ENCODE results near the gene IL37.
"Not testable (repeated sequence)": the region's sequence is repeated elsewhere in the genome, so short reads cannot be mapped to it uniquely, and the experiment has no call there.

IL37 gene

GRCh38 chr2:112907001-112907949 lies 3.7 kb upstream of the IL37 start:
- Histone ChIP-seq H3K56ac (ENCODE audit: low read length) (no peak overlapping the region), H3K18ac (ENCODE audit: low read length) (no peak overlapping the region), H2BK120ac (ENCODE audit: low read depth, low read length) (no peak overlapping the region), H2AK5ac (ENCODE audit: low read length) (no peak overlapping the region), H3K23ac (ENCODE audit: low read length) (no peak overlapping the region), H4K8ac (ENCODE audit: low read depth, low read length) (no peak overlapping the region), H3K27me3 (ENCODE audit: insufficient read depth, low read length, poor library complexity) (no peaks in the 10 kb centered on the region), H3K4me1 (ENCODE audit: control insufficient read depth, low read depth, low read length) (no peaks in the 10 kb centered on the region), H3K9ac (ENCODE audit: low read length) (no peak overlapping the region), H4K5ac (ENCODE audit: low read length) (no peak overlapping the region), H3K79me1 (ENCODE audit: low read length) (no peaks in the 10 kb centered on the region), H3K4me3 (ENCODE audit: low read length) (no peak overlapping the region), H3K4me2 (ENCODE audit: low read length) (no peak overlapping the region), H3K27ac (ENCODE audit: low read depth, low read length) (no peak overlapping the region), H2BK5ac (ENCODE audit: low read length) (no peak overlapping the region), H3K36me3 (ENCODE audit: control insufficient read depth, insufficient read depth, low read length) (no peaks in the 10 kb centered on the region), H2BK15ac (replicated peaks; ENCODE audit: low read depth) (no peak overlapping the region), H3K4ac (ENCODE audit: low read depth, low read length) (no peak overlapping the region), H3K79me2 (ENCODE audit: control insufficient read depth, insufficient read depth, low read length) (no peaks in the 10 kb centered on the region)
- DNase-seq, result no peak
- no CpG with 5 or more reads among the region's 12 CpGs for WGBS (ENCODE audit: extremely low coverage, insufficient coverage, low lambda C conversion rate)

- H2BK5ac ChIP-seq (ENCODE audit: low read length); H3K56ac ChIP-seq (ENCODE audit: low read length); H3K79me2 ChIP-seq (ENCODE audit: control insufficient read depth, insufficient read depth, low read length); H3K79me1 ChIP-seq (ENCODE audit: low read length); H2AK5ac ChIP-seq (ENCODE audit: low read length); H4K8ac ChIP-seq (ENCODE audit: low read depth, low read length); H3K23ac ChIP-seq (ENCODE audit: low read length); H3K9ac ChIP-seq (ENCODE audit: low read length); DNase-seq; H2BK120ac ChIP-seq (ENCODE audit: low read depth, low read length); H4K5ac ChIP-seq (ENCODE audit: low read length); H3K4me1 ChIP-seq (ENCODE audit: control insufficient read depth, low read depth, low read length); H3K4ac ChIP-seq (ENCODE audit: low read depth, low read length); H3K36me3 ChIP-seq (ENCODE audit: control insufficient read depth, insufficient read depth, low read length); H3K4me2 ChIP-seq (ENCODE audit: low read length); H2BK15ac ChIP-seq (replicated peaks; ENCODE audit: low read depth); H3K4me3 ChIP-seq (ENCODE audit: low read length); H3K18ac ChIP-seq (ENCODE audit: low read length); H3K27ac ChIP-seq (ENCODE audit: low read depth, low read length); H3K27me3 ChIP-seq (ENCODE audit: insufficient read depth, low read length, poor library complexity): not testable (repeated sequence)
- no CpG with 5 or more reads among the region's 2 CpGs for WGBS (ENCODE audit: extremely low coverage, insufficient coverage, low lambda C conversion rate)
Measured at GRCh38 chr2:112908559-112908958, 2.4 kb upstream of the IL37 start.

- Histone ChIP-seq H2BK5ac (ENCODE audit: low read length) (no peak overlapping the region), H3K27me3 (ENCODE audit: insufficient read depth, low read length, poor library complexity) (no peaks in the 10 kb centered on the region), H3K4ac (ENCODE audit: low read depth, low read length) (no peak overlapping the region), H3K18ac (ENCODE audit: low read length) (no peak overlapping the region), H3K56ac (ENCODE audit: low read length) (no peak overlapping the region), H2BK15ac (replicated peaks; ENCODE audit: low read depth) (no peak overlapping the region), H3K9ac (ENCODE audit: low read length) (no peak overlapping the region), H3K4me2 (ENCODE audit: low read length) (no peak overlapping the region), H3K79me2 (ENCODE audit: control insufficient read depth, insufficient read depth, low read length) (no peaks in the 10 kb centered on the region), H3K36me3 (ENCODE audit: control insufficient read depth, insufficient read depth, low read length) (no peaks in the 10 kb centered on the region), H4K5ac (ENCODE audit: low read length) (no peak overlapping the region), H4K8ac (ENCODE audit: low read depth, low read length) (no peak overlapping the region), H3K27ac (ENCODE audit: low read depth, low read length) (no peak overlapping the region), H2AK5ac (ENCODE audit: low read length) (no peak overlapping the region), H3K23ac (ENCODE audit: low read length) (no peak overlapping the region), H2BK120ac (ENCODE audit: low read depth, low read length) (no peak overlapping the region), H3K4me1 (ENCODE audit: control insufficient read depth, low read depth, low read length) (no peaks in the 10 kb centered on the region), H3K4me3 (ENCODE audit: low read length) (no peak overlapping the region), H3K79me1 (ENCODE audit: low read length) (no peaks in the 10 kb centered on the region)
- DNase-seq, result no peak
Measured at GRCh38 chr2:112910219-112910618, 746 bp upstream of the IL37 start.

GRCh38 chr2:112912403-112912802 lies 1.4 kb downstream of the IL37 start:
- no CpG with 5 or more reads among the region's 4 CpGs for WGBS (ENCODE audit: extremely low coverage, insufficient coverage, low lambda C conversion rate)
- Histone ChIP-seq H3K9ac (ENCODE audit: low read length) (no peak overlapping the region), H3K4me1 (ENCODE audit: control insufficient read depth, low read depth, low read length) (no peaks in the 10 kb centered on the region)

GRCh38 chr2:112915300-112916144 lies 4.6 kb downstream of the IL37 start:
- no peak overlapping the region for H2BK5ac ChIP-seq (ENCODE audit: low read length)
- H3K4me3 ChIP-seq (ENCODE audit: low read length), result no peak overlapping the region
- no peak overlapping the region for H4K5ac ChIP-seq (ENCODE audit: low read length)
- H4K8ac ChIP-seq (ENCODE audit: low read depth, low read length), result no peak overlapping the region
- no peak overlapping the region for H3K4ac ChIP-seq (ENCODE audit: low read depth, low read length)
- H2AK5ac ChIP-seq (ENCODE audit: low read length), result no peak overlapping the region
- no peak overlapping the region for H2BK120ac ChIP-seq (ENCODE audit: low read depth, low read length)
- H3K9ac ChIP-seq (ENCODE audit: low read length), result no peak overlapping the region
- H3K23ac ChIP-seq (ENCODE audit: low read length), result no peak overlapping the region
- no peak overlapping the region for H3K4me2 ChIP-seq (ENCODE audit: low read length)
- H3K4me1 ChIP-seq (ENCODE audit: control insufficient read depth, low read depth, low read length), result no peaks in the 10 kb centered on the region
- H3K27ac ChIP-seq (ENCODE audit: low read depth, low read length), result no peak overlapping the region
- H3K18ac ChIP-seq (ENCODE audit: low read length), result no peak overlapping the region
- no peaks in the 10 kb centered on the region for H3K79me1 ChIP-seq (ENCODE audit: low read length)
- H3K79me2 ChIP-seq (ENCODE audit: control insufficient read depth, insufficient read depth, low read length), result no peaks in the 10 kb centered on the region
- no peaks in the 10 kb centered on the region for H3K27me3 ChIP-seq (ENCODE audit: insufficient read depth, low read length, poor library complexity)
- no peaks in the 10 kb centered on the region for H3K36me3 ChIP-seq (ENCODE audit: control insufficient read depth, insufficient read depth, low read length)
- no peak for DNase-seq
- WGBS (ENCODE audit: extremely low coverage, insufficient coverage, low lambda C conversion rate), result no CpG with 5 or more reads among the region's 7 CpGs
- no peak overlapping the region for H3K56ac ChIP-seq (ENCODE audit: low read length)
- H2BK15ac ChIP-seq (replicated peaks; ENCODE audit: low read depth), result no peak overlapping the region

More at GRCh38 chr2:112912403-112912802, 1.4 kb downstream of the IL37 start:
- Histone ChIP-seq H3K23ac (ENCODE audit: low read length) (no peak overlapping the region), H2BK5ac (ENCODE audit: low read length) (no peak overlapping the region), H3K4me3 (ENCODE audit: low read length) (no peak overlapping the region), H3K18ac (ENCODE audit: low read length) (no peak overlapping the region), H3K27me3 (ENCODE audit: insufficient read depth, low read length, poor library complexity) (no peaks in the 10 kb centered on the region), H4K8ac (ENCODE audit: low read depth, low read length) (no peak overlapping the region), H3K79me1 (ENCODE audit: low read length) (no peaks in the 10 kb centered on the region), H3K56ac (ENCODE audit: low read length) (no peak overlapping the region), H3K27ac (ENCODE audit: low read depth, low read length) (no peak overlapping the region), H3K4me2 (ENCODE audit: low read length) (no peak overlapping the region), H4K5ac (ENCODE audit: low read length) (no peak overlapping the region), H2BK15ac (replicated peaks; ENCODE audit: low read depth) (no peak overlapping the region), H3K4ac (ENCODE audit: low read depth, low read length) (no peak overlapping the region), H2AK5ac (ENCODE audit: low read length) (no peak overlapping the region), H2BK120ac (ENCODE audit: low read depth, low read length) (no peak overlapping the region), H3K36me3 (ENCODE audit: control insufficient read depth, insufficient read depth, low read length) (no peaks in the 10 kb centered on the region), H3K79me2 (ENCODE audit: control insufficient read depth, insufficient read depth, low read length) (no peaks in the 10 kb centered on the region)
- no peak for DNase-seq

All from mesendoderm (in vitro differentiated cells).